GM04503 (cell line): ENCODE measurements around the gene FBXO44.
"Not testable (repeated sequence)": the region's sequence is repeated elsewhere in the genome, so short reads cannot be mapped to it uniquely, and the experiment has no call there.

ENCODE experiments used
- DNase-seq: peaks from one replicate; pipeline ENCODE4 v3.0.0-alpha.2; 2012; ENCODE audit warnings: low read depth

Gene FBXO44

GRCh38 chr1:11654137-11654938 is at the start of gene FBXO44, which contains the start of gene FBXO2:
Gene FBXO44 (plus strand): TSS chr1:11654877. CDS start chr1:11655836, 959 bp downstream.
Gene FBXO2 (minus strand): TSS chr1:11654429. CDS start chr1:11654340, 89 bp downstream.
- no peak for DNase-seq

GRCh38 chr1:11606775-11607174 is 47.9 kb upstream of the FBXO44 start:
- no peak for DNase-seq

GRCh38 chr1:11608596-11609130 is 46.0 kb upstream of the FBXO44 start:
- DNase-seq = not testable (repeated sequence)

GRCh38 chr1:11609378-11609777 is 45.3 kb upstream of the FBXO44 start:
- DNase-seq = not testable (repeated sequence)

- DNase-seq = no peak
These were observed 44.0 kb upstream of the FBXO44 start for GRCh38 chr1:11610629-11611180.

- no peak for DNase-seq
These were observed 42.9 kb upstream of the FBXO44 start for GRCh38 chr1:11611638-11612327.

- no peak for DNase-seq
These were observed 41.3 kb upstream of the FBXO44 start for GRCh38 chr1:11613347-11613746.

- DNase-seq = no peak
These were observed 39.6 kb upstream of the FBXO44 start for GRCh38 chr1:11615090-11615489.

- no peak for DNase-seq
These were observed 37.9 kb upstream of the FBXO44 start for GRCh38 chr1:11616766-11617165.

GRCh38 chr1:11617314-11617713 is 37.4 kb upstream of the FBXO44 start:
- DNase-seq = no peak

- no peak for DNase-seq
These were observed 36.9 kb upstream of the FBXO44 start for GRCh38 chr1:11617741-11618140.

- DNase-seq = no peak
These were observed 34.3 kb upstream of the FBXO44 start for GRCh38 chr1:11620405-11620804.

GRCh38 chr1:11620924-11621323 is 33.8 kb upstream of the FBXO44 start:
- no peak for DNase-seq

GRCh38 chr1:11622398-11622797 is 32.3 kb upstream of the FBXO44 start:
- DNase-seq = no peak

GRCh38 chr1:11623702-11624101 is 31.0 kb upstream of the FBXO44 start:
- DNase-seq = no peak

GRCh38 chr1:11626551-11626950 is 28.1 kb upstream of the FBXO44 start:
- no peak for DNase-seq

GRCh38 chr1:11628767-11629166 is 25.9 kb upstream of the FBXO44 start:
- no peak for DNase-seq

GRCh38 chr1:11629184-11630016 is 25.3 kb upstream of the FBXO44 start:
- DNase-seq = no peak

- DNase-seq = no peak
These were observed 20.1 kb upstream of the FBXO44 start for GRCh38 chr1:11634365-11635192.

GRCh38 chr1:11638121-11638520 is 16.6 kb upstream of the FBXO44 start:
- no peak for DNase-seq

GRCh38 chr1:11639372-11639771 is 15.3 kb upstream of the FBXO44 start:
- DNase-seq = no peak
